Subcutaneous abdominal adipose tissue (tissue), 5 donors: ENCODE measurements around the gene RPS19BP1.
"Not testable (repeated sequence)": the region's sequence is repeated elsewhere in the genome, so short reads cannot be mapped to it uniquely, and the experiment has no call there.

ENCODE experiments used
- H3K27ac ChIP-seq: one replicate; pipeline ENCODE4 v1.7.0; 2013; ENCODE audit warnings: low read depth, mild to moderate bottlenecking, inconsistent platforms, low read length, moderate library complexity
- H3K27me3 ChIP-seq, 5 donors: one replicate each; pipeline ENCODE4 v1.7.0; 2013; ENCODE audit warnings: low read length in 5 of 5, inconsistent platforms in 1 of 5; ENCODE audit not compliant: control insufficient read depth in 5 of 5, insufficient read depth in 4 of 5
- H3K36me3 ChIP-seq, 5 donors: one replicate each; pipeline ENCODE4 v1.7.0; 2013; ENCODE audit warnings: low read length in 5 of 5; ENCODE audit not compliant: control insufficient read depth in 5 of 5, insufficient read depth in 5 of 5
- H3K4me1 ChIP-seq, 5 donors: one replicate each; pipeline ENCODE4 v1.7.0; 2013; ENCODE audit warnings: low read length in 5 of 5, mild to moderate bottlenecking in 3 of 5, moderate library complexity in 1 of 5; ENCODE audit not compliant: control insufficient read depth in 5 of 5, insufficient read depth in 5 of 5
- H3K4me3 ChIP-seq, 5 donors: one replicate each; pipeline ENCODE4 v1.7.0; 2013; ENCODE audit warnings: low read length in 5 of 5, low read depth in 1 of 5
- H3K9ac ChIP-seq, 5 donors: one replicate each; pipeline ENCODE4 v1.7.0; 2013; ENCODE audit warnings: low read length in 5 of 5, mild to moderate bottlenecking in 4 of 5, moderate library complexity in 3 of 5
- H3K9me3 ChIP-seq, 5 donors: one replicate each; pipeline ENCODE4 v1.7.0; 2013; ENCODE audit warnings: low read length in 5 of 5; ENCODE audit not compliant: control insufficient read depth in 5 of 5
- donor health status: healthy.
- donor health status: healthy.
- donor health status: healthy.
- donor health status: healthy.
- donor health status: healthy.

The RPS19BP1 gene

GRCh38 chr22:39515266-39516050, 17.1 kb downstream of the RPS19BP1 start:
- no peaks in the 10 kb centered on the region for H3K27me3 ChIP-seq
- peaks cover 11 to 64% (median 54%) of the 10 kb centered on the region in 5 donors for H3K36me3 ChIP-seq
- no peak overlapping the region for H3K4me3 ChIP-seq
- H3K9ac ChIP-seq, result no peak overlapping the region
- H3K27ac ChIP-seq, result no peak overlapping the region
- no peaks in the 10 kb centered on the region for H3K9me3 ChIP-seq
- H3K4me1 ChIP-seq, result peaks cover 3 to 33% (median 26%) of the 10 kb centered on the region in 5 donors

DNA sequence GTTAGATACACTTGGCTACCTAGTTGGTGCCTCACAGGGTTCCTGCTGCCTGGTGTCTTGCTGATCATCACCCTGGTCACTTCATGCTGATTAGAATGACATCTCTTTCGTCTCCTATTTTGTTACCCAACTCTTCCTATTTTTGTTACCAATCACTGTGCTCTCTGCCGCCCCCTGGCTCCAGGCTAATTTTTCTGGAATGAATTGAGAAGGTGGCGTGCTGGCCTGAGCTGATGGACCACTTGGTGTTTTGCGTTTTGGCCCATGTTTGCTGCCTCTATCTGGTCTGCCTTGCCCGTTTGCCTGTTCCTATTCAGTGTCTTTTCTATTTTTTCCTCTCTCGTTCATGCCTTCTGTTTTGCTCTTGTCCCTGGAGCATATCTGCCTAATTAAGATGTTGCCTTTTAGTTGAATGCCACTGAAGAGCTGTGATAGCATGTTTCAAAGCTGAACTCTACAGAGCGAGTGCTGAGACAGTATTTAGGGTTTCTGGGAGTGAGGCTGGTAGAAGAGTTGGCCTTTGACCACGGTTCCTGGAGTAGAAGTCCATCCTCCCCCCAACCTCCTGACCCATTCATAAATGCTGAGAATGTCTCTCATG, 18.1 kb downstream of the RPS19BP1 start:
- no peak overlapping the region for H3K4me3 ChIP-seq
- peak overlapping the region; percentile 15 for H3K27ac ChIP-seq
- H3K9me3 ChIP-seq, result no peaks in the 10 kb centered on the region
- H3K27me3 ChIP-seq, result no peaks in the 10 kb centered on the region
- H3K9ac ChIP-seq, result no peak overlapping the region
- H3K4me1 ChIP-seq, result peaks cover 3 to 31% (median 25%) of the 10 kb centered on the region in 5 donors
- peaks cover 14 to 74% (median 59%) of the 10 kb centered on the region in 5 donors for H3K36me3 ChIP-seq

- no peak overlapping the region for H3K27ac ChIP-seq
- peaks cover 14 to 80% (median 64%) of the 10 kb centered on the region in 5 donors for H3K36me3 ChIP-seq
- no peak overlapping the region for H3K4me3 ChIP-seq
- no peaks in the 10 kb centered on the region for H3K27me3 ChIP-seq
- peaks cover 0 to 25% (median 19%) of the 10 kb centered on the region in 5 donors for H3K4me1 ChIP-seq
- H3K9ac ChIP-seq, result no peak overlapping the region
- H3K9me3 ChIP-seq, result no peaks in the 10 kb centered on the region
Measured at GRCh38 chr22:39513791-39514190, 18.8 kb downstream of the RPS19BP1 start.

GRCh38 chr22:39512026-39512425, 20.5 kb downstream of the RPS19BP1 start:
- H3K27me3 ChIP-seq, result no peaks in the 10 kb centered on the region
- H3K4me1 ChIP-seq, result peaks cover 0 to 17% (median 12%) of the 10 kb centered on the region in 5 donors
- no peaks in the 10 kb centered on the region for H3K9me3 ChIP-seq
- H3K27ac ChIP-seq, result no peak overlapping the region
- H3K9ac ChIP-seq, result no peak overlapping the region
- H3K36me3 ChIP-seq, result peaks cover 14 to 96% (median 73%) of the 10 kb centered on the region in 5 donors
- H3K4me3 ChIP-seq, result no peak overlapping the region

- peaks cover 4 to 21% (median 20%) of the 10 kb centered on the region in 5 donors for H3K4me1 ChIP-seq
Measured at GRCh38 chr22:39511226-39511625, 21.3 kb downstream of the RPS19BP1 start.

GRCh38 chr22:39510529-39511149, 21.9 kb downstream of the RPS19BP1 start:
- H3K4me3 ChIP-seq, result no peak overlapping the region
- H3K4me1 ChIP-seq, result peaks cover 6 to 27% (median 26%) of the 10 kb centered on the region in 5 donors
- H3K9ac ChIP-seq, result no peak overlapping the region
- peaks cover 12 to 99% (median 82%) of the 10 kb centered on the region in 5 donors for H3K36me3 ChIP-seq
- H3K27ac ChIP-seq, result no peak overlapping the region
- no peaks in the 10 kb centered on the region for H3K9me3 ChIP-seq
- H3K27me3 ChIP-seq, result no peaks in the 10 kb centered on the region

More at GRCh38 chr22:39511226-39511625, 21.3 kb downstream of the RPS19BP1 start:
- no peak overlapping the region for H3K27ac ChIP-seq
- H3K4me3 ChIP-seq, result no peak overlapping the region
- no peaks in the 10 kb centered on the region for H3K27me3 ChIP-seq
- H3K9ac ChIP-seq, result no peak overlapping the region
- no peaks in the 10 kb centered on the region for H3K9me3 ChIP-seq
- peaks cover 17 to 99% (median 78%) of the 10 kb centered on the region in 5 donors for H3K36me3 ChIP-seq

DNA sequence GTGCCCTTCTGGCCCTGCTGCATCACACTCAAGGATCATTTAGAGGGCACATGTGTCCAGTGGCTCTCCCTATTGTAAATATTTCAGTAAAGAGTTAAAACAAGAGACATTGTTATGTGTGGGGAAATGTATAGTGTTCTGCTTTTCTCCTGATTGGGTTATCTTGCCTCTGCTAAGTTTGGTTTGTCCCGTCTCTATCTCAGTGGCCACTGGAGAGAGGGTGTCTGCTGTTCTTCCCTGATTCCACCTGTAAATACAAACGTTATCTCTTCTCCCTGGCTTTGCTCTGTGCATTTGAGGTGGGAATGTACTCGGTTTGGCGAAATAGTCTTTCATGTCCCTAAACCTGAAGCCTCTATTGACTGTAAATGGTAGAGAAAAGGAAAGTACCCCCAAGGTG, 24.2 kb downstream of the RPS19BP1 start:
- no peaks in the 10 kb centered on the region for H3K27me3 ChIP-seq
- peak overlapping the region in 1 of 5 donors; percentile 33 for H3K9ac ChIP-seq
- H3K4me3 ChIP-seq, result no peak overlapping the region
- H3K4me1 ChIP-seq, result peaks cover 10 to 36% (median 31%) of the 10 kb centered on the region in 5 donors
- no peak overlapping the region for H3K27ac ChIP-seq
- no peaks in the 10 kb centered on the region for H3K9me3 ChIP-seq
- peaks cover 10 to 94% (median 76%) of the 10 kb centered on the region in 5 donors for H3K36me3 ChIP-seq

DNA sequence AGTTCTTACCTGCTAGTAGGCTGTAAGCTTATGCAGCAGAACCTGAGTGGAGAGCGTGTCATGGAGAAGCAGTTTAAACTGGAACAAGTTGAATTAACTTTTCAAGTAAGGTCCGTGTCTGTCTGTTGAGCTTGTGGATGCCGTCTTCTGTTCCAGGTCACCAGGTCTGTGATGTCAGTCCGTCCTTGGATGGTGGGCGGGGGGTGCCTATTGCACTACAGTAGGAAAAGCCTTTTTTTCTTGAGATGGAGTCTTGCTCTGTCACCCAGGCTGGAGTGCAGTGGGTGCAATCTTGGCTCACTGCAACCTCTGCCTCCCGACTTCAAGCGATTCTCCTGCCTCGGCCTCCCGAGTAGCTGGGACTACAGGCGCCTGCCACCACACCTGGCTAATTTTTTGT, 25.5 kb downstream of the RPS19BP1 start:
- not testable (repeated sequence) for H3K9me3 ChIP-seq, H3K9ac ChIP-seq, H3K4me3 ChIP-seq, H3K27me3 ChIP-seq, H3K27ac ChIP-seq
- Histone ChIP-seq H3K36me3 (peaks cover 10 to 80% (median 64%) of the 10 kb centered on the region in 5 donors), H3K4me1 (peaks cover 10 to 48% (median 40%) of the 10 kb centered on the region in 5 donors)

DNA sequence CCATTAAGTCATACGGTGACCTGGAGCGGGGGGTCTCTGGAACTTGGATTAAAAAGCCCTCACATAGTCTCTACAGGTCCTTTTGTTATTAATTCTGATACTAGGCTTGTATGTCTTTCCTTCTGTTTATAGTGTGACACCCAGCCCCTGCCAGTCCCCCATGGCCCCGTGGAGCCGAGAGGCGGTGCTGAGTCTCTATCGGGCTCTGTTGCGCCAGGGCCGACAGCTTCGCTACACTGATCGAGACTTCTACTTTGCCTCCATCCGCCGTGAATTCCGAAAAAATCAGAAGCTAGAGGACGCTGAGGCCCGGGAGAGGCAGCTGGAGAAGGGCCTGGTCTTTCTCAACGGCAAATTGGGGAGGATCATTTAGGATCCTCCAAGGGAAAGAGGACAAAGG, 28.5 kb downstream of the RPS19BP1 start:
- peaks cover 3 to 51% (median 38%) of the 10 kb centered on the region in 5 donors for H3K36me3 ChIP-seq
- no peaks in the 10 kb centered on the region for H3K27me3 ChIP-seq
- H3K9me3 ChIP-seq, result no peaks in the 10 kb centered on the region
- H3K9ac ChIP-seq, result peak overlapping the region in 2 of 5 donors; percentile 60 to 83
- H3K4me3 ChIP-seq, result no peak overlapping the region
- peaks cover 18 to 62% (median 57%) of the 10 kb centered on the region in 5 donors for H3K4me1 ChIP-seq
- H3K27ac ChIP-seq, result peak overlapping the region; percentile 91
